H1 (cell line): ENCODE data around the gene PATL2. TPM values are rescaled to one million over a fixed set of nuclear protein-coding genes. Genes with fewer than 3 reads are reported as not detected.

Source experiments
- BCL11A ChIP-seq, 2 experiments: IDR thresholded peaks; one replicate each; pipeline ENCODE4 v1.6.1; 2011; ENCODE audit warnings: low read depth in 2 of 2, low read length in 2 of 2, mild to moderate bottlenecking in 2 of 2
- CHD2 ChIP-seq: IDR thresholded peaks from 2 replicates; pipeline ENCODE4 v1.6.1; 2012; ENCODE audit warnings: low read length, improper control_type of control experiment
- CREB1 ChIP-seq: IDR thresholded peaks from 2 replicates; pipeline ENCODE4 v1.6.1; 2012; ENCODE audit warnings: inconsistent platforms
- E2F6 ChIP-seq: IDR thresholded peaks from 2 replicates; pipeline ENCODE4 v1.6.1; 2012; ENCODE audit warnings: inconsistent platforms
- EGR1 ChIP-seq: IDR thresholded peaks from 2 replicates; pipeline ENCODE4 v1.6.1; 2011; ENCODE audit warnings: low read depth, low read length, borderline replicate concordance
- JUN ChIP-seq: IDR thresholded peaks from 2 replicates; pipeline ENCODE4 v1.6.1; 2011; ENCODE audit warnings: low read depth, mild to moderate bottlenecking, improper control_type of control experiment, low read length
- NANOG ChIP-seq: IDR thresholded peaks from 2 replicates; pipeline ENCODE4 v1.6.1; 2011; ENCODE audit warnings: low read length, low read depth, mild to moderate bottlenecking, inconsistent platforms; ENCODE audit not compliant: insufficient read depth, poor library complexity, severe bottlenecking
- POU5F1 ChIP-seq: IDR thresholded peaks from 2 replicates; pipeline ENCODE4 v1.6.1; 2011; ENCODE audit warnings: low read depth, mild to moderate bottlenecking, low read length, moderate library complexity
- RFX5 ChIP-seq: IDR thresholded peaks from 2 replicates; pipeline ENCODE4 v1.6.1; 2011; ENCODE audit warnings: low read depth, low read length, improper control_type of control experiment, borderline replicate concordance
- SAP30 ChIP-seq: fragments of 300-600 bp; sonication (generic); IDR thresholded peaks from 2 replicates; pipeline ENCODE4 v1.7.1; 2012; ENCODE audit warnings: low read length, moderate library complexity, mild to moderate bottlenecking, inconsistent platforms; ENCODE audit not compliant: insufficient read depth, insufficient replicate concordance
- SIX5 ChIP-seq: IDR thresholded peaks from 2 replicates; pipeline ENCODE4 v1.6.1; 2011; ENCODE audit warnings: mild to moderate bottlenecking, low read depth, low read length
- SP2 ChIP-seq: IDR thresholded peaks from 2 replicates; pipeline ENCODE4 v1.6.1; 2012; ENCODE audit warnings: mild to moderate bottlenecking, low read length, inconsistent platforms
- TAF7 ChIP-seq: optimal IDR thresholded peaks from 2 replicates; pipeline ENCODE3; 2011; ENCODE audit warnings: low read depth, mild to moderate bottlenecking, inconsistent platforms, low read length, moderate library complexity, borderline replicate concordance
- TEAD4 ChIP-seq: IDR thresholded peaks from 2 replicates; pipeline ENCODE4 v1.6.1; 2012; ENCODE audit warnings: low read depth, low read length, inconsistent platforms, mixed read lengths
- ZNF274 ChIP-seq: IDR thresholded peaks from 2 replicates; pipeline ENCODE4 v1.7.0; 2012; ENCODE audit warnings: low read length, borderline replicate concordance; ENCODE audit errors: extremely low read depth
- polyA plus RNA-seq, 7 experiments: library from polyadenylated mRNA; depleted of rRNA in 3 of 7; stranded (reverse) in 5 of 7; unstranded in 2 of 7; fragments of >200 nt in 5 of 7; fragments of 200-250 nt in 2 of 7; gene quantifications; 1 replicate in 5 of 7; 2 replicates in 1 of 7; 4 replicates in 1 of 7; pipeline versions ENCODE4 v1.2.1 to v1.2.3, GENCODE V29; 2011 to 2013; ENCODE audit warnings: missing spikeins in 2 of 7, mixed read lengths in 2 of 7
- total RNA-seq: library from RNA; stranded (reverse); fragmentation: NEBNext Ultra II Directional; extraction: Animal tissue kit (Norgen Biotek cat#: 25700); gene quantifications from 2 replicates; pipeline ENCODE4 v1.2.1, GENCODE V29; 2021

Gene PATL2
- total and polyA plus RNA-seq, 2 of the 8 experiments (the other 6 are each of a cell fraction or from before 2014, with no cell fraction given) = 0.65 to 1.3 TPM

- TF ChIP-seq NANOG (no peak), TEAD4 (peak; percentile 22; the same call in 1 of the 2 replicates), SP2 (no peak), TAF7 (peak; percentile 16), SIX5 (no peak), ZNF274 (no peak), E2F6 (no peak; the same call in 1 of the 2 replicates), SAP30 (peak; percentile 79), CREB1 (peak; percentile 98), CHD2 (peak; percentile 88), BCL11A (IDR thresholded peaks at IDR 0.05; ENCODE audit: low read depth in 2 of 2, low read length in 2 of 2) (no peak), POU5F1 (no peak), JUN (no peak), RFX5 (peak; percentile 100), EGR1 (no peak)
Measured at GRCh38 chr15:44711096-44711742, at the start of gene PATL2, which contains the start of gene B2M (continued).
